IPS-NIHi7 (cell line): ENCODE measurements around the gene ORC4.
A peak's percentile ranks its signal among the peaks of the same experiment; 100 is the strongest.
"Not testable (repeated sequence)": the region's sequence is repeated elsewhere in the genome, so short reads cannot be mapped to it uniquely, and the experiment has no call there.

ENCODE experiments used
- DNase-seq: peaks from one replicate; pipeline ENCODE4 v3.0.0; 2012; ENCODE audit warnings: mixed read lengths; ENCODE audit errors: extremely low spot score

The ORC4 gene

GRCh38 chr2:148014616-148015015 is 5.9 kb downstream of the ORC4 start:
- DNase-seq, result no peak

GRCh38 chr2:148013876-148014275 is 6.7 kb downstream of the ORC4 start:
- no peak for DNase-seq

GRCh38 chr2:148008411-148008810 is 12.1 kb downstream of the ORC4 start:
- DNase-seq, result not testable (repeated sequence)

- no peak for DNase-seq
These were observed 13.2 kb downstream of the ORC4 start for GRCh38 chr2:148007219-148007900.

- peak; percentile 26 for DNase-seq
These were observed 14.1 kb downstream of the ORC4 start for GRCh38 chr2:148006249-148007007.

- DNase-seq, result not testable (repeated sequence)
These were observed 18.1 kb downstream of the ORC4 start for GRCh38 chr2:148002420-148002819.

GRCh38 chr2:148000095-148000494 is 20.4 kb downstream of the ORC4 start:
- no peak for DNase-seq

GRCh38 chr2:147999126-147999525 is 21.4 kb downstream of the ORC4 start:
- DNase-seq, result no peak

- no peak for DNase-seq
These were observed 22.3 kb downstream of the ORC4 start for GRCh38 chr2:147998203-147998602.

- DNase-seq, result no peak
These were observed 23.7 kb downstream of the ORC4 start for GRCh38 chr2:147996828-147997227.

GRCh38 chr2:147994965-147995364 is 25.6 kb downstream of the ORC4 start:
- not testable (repeated sequence) for DNase-seq

- peak; percentile 43 for DNase-seq
These were observed 30.6 kb downstream of the ORC4 start for GRCh38 chr2:147989809-147990403.

- no peak for DNase-seq
These were observed 31.4 kb downstream of the ORC4 start for GRCh38 chr2:147989102-147989501.

GRCh38 chr2:147980940-147981528 is 39.5 kb downstream of the ORC4 start:
- no peak for DNase-seq

- DNase-seq, result no peak
These were observed 42.9 kb downstream of the ORC4 start for GRCh38 chr2:147977679-147978078.

- no peak for DNase-seq
These were observed 44.4 kb downstream of the ORC4 start for GRCh38 chr2:147976102-147976501.

GRCh38 chr2:147968571-147968970 is 52.0 kb downstream of the ORC4 start:
- no peak for DNase-seq

- DNase-seq, result no peak
These were observed 68.4 kb downstream of the ORC4 start for GRCh38 chr2:147952118-147952517.

- DNase-seq, result peak; percentile 16
These were observed 74.9 kb downstream of the ORC4 start for GRCh38 chr2:147945660-147946059.

GRCh38 chr2:147939313-147939712 is 81.2 kb downstream of the ORC4 start:
- DNase-seq, result no peak

- peak; percentile 32 for DNase-seq
These were observed 82.7 kb downstream of the ORC4 start for GRCh38 chr2:147937744-147938349.
